VCaP (cell line): ENCODE results near the gene PTPRA.
"Not testable (repeated sequence)": the region's sequence is repeated elsewhere in the genome, so short reads cannot be mapped to it uniquely, and the experiment has no call there.

Experiments used
- H3K27ac ChIP-seq: fragments of 450-650 bp; 2 replicates; pipeline ENCODE4 v1.5.1; 2017
- CTCF ChIP-seq: fragments of 450-650 bp; conservative IDR thresholded peaks from 2 replicates; pipeline ENCODE4 v1.5.1; 2017; ENCODE audit warnings: mild to moderate bottlenecking, moderate library complexity

The PTPRA gene

DNA sequence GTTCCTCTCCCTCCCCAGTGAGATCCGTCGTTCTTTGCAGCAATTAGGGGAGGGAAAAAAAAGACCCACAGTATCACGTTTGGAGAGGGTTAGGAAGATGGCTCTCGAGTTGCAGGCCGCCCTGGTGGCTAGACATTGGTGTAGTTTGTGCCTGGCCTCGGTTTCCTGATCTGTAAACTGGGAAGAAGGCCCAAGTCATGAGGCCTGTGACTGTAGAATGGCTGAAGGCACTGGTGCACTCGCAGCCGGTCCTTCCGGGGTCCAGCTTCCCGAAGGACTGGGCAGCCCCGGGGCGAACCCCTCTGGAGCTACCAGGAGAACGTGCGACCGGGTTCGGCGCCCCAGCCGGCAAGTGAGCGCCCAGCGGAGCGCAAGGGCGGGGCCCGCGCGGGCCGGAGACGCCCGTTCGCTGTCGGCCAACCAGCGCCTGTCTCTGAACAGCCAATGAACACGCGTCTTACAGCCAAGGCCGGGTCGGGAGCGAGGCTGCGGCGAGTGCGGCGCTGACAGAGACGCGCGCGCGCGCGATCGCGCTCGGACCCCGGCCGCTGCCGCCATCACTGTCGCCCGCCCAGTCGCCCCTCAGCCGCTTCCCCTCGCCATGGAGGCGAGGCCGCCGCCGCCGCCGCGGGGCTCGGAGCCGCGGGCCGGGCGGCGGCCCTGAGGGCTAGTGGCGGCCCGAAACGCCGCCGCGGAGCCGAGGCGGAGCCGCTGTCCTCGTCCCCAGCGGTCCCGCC lies at the start of gene PTPRA:
Gene PTPRA (plus strand): TSS at position 472 of the 737 bp plus-strand sequence. CDS start 90,797 bp downstream, outside the sequence.
- peak within 1 kb of the TSS; percentile 90 for H3K27ac ChIP-seq
- 0 out of 2 replicates have a peak, but pooled peaks have one; percentile 1 for TF ChIP-seq CTCF

DNA sequence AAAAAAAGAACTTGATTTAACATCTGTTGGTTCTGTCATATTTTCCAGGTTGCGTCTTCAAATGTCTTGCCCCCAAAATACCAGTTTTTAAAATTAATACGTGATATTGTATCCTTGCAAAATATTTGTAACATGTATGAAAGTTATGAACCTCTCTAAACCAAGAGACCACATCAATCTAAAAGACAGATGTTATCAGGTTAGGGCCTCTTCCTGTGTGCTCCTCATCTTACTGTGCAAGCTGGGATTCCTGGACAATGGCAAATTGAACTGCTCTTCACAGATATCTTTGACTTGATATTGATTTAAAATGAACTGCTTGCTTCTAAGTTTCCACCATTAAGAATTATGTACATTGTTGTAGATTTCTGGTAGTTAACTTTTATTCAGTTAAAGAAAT lies 47.5 kb upstream of the PTPRA start:
- no peak for TF ChIP-seq CTCF
- no peak overlapping the region for H3K27ac ChIP-seq

DNA sequence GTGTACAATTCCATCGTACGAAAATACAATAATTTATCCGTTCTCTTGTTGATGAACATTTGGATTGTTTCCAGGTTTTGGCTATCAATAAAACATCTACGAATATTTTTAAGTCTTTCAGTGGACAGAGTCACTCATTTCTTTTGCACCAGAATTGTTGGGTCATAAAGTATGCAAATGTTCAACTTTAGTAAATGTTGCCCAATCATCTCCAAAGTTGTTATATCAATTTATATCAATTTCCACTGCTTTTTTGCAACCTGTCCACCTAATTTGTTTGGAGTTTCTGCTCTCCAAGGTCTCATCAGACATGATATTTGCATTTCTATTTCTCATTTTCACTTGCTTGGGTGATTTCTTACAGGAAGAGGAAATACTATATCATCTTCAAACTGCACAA lies 46.6 kb upstream of the PTPRA start:
- no peak overlapping the region for H3K27ac ChIP-seq
- no peak for TF ChIP-seq CTCF

GRCh38 chr20:2829376-2829775 lies 43.9 kb upstream of the PTPRA start:
- no peak overlapping the region for H3K27ac ChIP-seq
- TF ChIP-seq CTCF = no peak

- not testable (repeated sequence) for H3K27ac ChIP-seq
Observed at GRCh38 chr20:2831206-2831605, 42.1 kb upstream of the PTPRA start.

GRCh38 chr20:2833761-2834160 lies 39.5 kb upstream of the PTPRA start:
- H3K27ac ChIP-seq = no peak overlapping the region
- no peak for TF ChIP-seq CTCF

GRCh38 chr20:2834401-2835110 lies 38.7 kb upstream of the PTPRA start:
- no peak overlapping the region for H3K27ac ChIP-seq
- no peak for TF ChIP-seq CTCF

DNA sequence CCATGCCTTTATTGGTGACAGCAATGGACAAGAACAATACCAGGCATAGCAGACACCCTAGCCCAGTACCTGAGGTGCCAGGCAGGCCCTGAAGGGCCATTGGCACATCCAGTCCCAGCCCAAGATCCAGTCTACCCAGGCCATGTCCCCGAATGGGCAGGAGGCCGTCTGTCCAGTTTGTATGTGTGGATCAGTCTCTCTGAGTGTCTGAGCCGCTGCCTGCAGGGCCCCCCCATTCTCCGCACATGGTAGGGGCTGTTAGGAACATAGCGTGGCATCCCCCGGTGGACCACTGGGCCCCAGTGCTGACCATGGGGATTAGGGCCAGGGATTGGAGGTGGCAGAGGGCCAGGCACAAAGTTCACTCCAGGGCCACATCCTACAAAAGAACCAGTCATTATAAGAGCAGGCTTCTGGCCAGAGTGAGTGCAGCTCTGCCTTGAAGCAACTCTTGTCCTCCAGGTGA lies 37.9 kb upstream of the PTPRA start:
- TF ChIP-seq CTCF = no peak

More for the DNA sequence above, 37.9 kb upstream of the PTPRA start:
- no peak overlapping the region for H3K27ac ChIP-seq
